ENCODE results near the gene ZNF157.

Gene ZNF157

GRCh38 chrX:47446971-47447370 is 76.6 kb downstream of the ZNF157 start:
- TF ChIP-seq CTCF (IDR thresholded peaks at IDR 0.05; ENCODE audit: extremely low read depth, missing control alignments) = no peak
- DNase-seq (ENCODE audit: low spot score) = no peak

- DNase-seq (ENCODE audit: low spot score) = no peak
- TF ChIP-seq CTCF (IDR thresholded peaks at IDR 0.05; ENCODE audit: extremely low read depth, missing control alignments) = no peak
Measured at GRCh38 chrX:47447607-47448006, 77.2 kb downstream of the ZNF157 start.

- no peak for TF ChIP-seq CTCF (IDR thresholded peaks at IDR 0.05; ENCODE audit: extremely low read depth, missing control alignments)
- DNase-seq (ENCODE audit: low spot score) = no peak
Measured at GRCh38 chrX:47448165-47448806, 77.9 kb downstream of the ZNF157 start.

- TF ChIP-seq CTCF (IDR thresholded peaks at IDR 0.05; ENCODE audit: extremely low read depth, missing control alignments) = no peak
- no peak for DNase-seq (ENCODE audit: low spot score)
Measured at GRCh38 chrX:47452112-47452511, 81.7 kb downstream of the ZNF157 start.

GRCh38 chrX:47456080-47456479 is 85.7 kb downstream of the ZNF157 start:
- TF ChIP-seq CTCF (IDR thresholded peaks at IDR 0.05; ENCODE audit: extremely low read depth, missing control alignments) = no peak
- no peak for DNase-seq (ENCODE audit: low spot score)

- no peak for DNase-seq (ENCODE audit: low spot score)
- no peak for TF ChIP-seq CTCF (IDR thresholded peaks at IDR 0.05; ENCODE audit: extremely low read depth, missing control alignments)
Measured at GRCh38 chrX:47458528-47458927, 88.2 kb downstream of the ZNF157 start.

GRCh38 chrX:47460561-47460960 is 90.2 kb downstream of the ZNF157 start:
- no peak for TF ChIP-seq CTCF (IDR thresholded peaks at IDR 0.05; ENCODE audit: extremely low read depth, missing control alignments)
- DNase-seq (ENCODE audit: low spot score) = no peak

All from GM20000 (cell line).